Effector CD8-positive, alpha-beta T cell (primary cell): ENCODE data around the gene ROBO4.

Source experiments
- DNase-seq: peaks from one replicate; lab custom pipeline; 2025; lab: John Stamatoyannopoulos, UW

The ROBO4 gene

GRCh38 chr11:124872741-124873140 lies 24.9 kb downstream of the ROBO4 start:
- DNase-seq = no peak

DNA sequence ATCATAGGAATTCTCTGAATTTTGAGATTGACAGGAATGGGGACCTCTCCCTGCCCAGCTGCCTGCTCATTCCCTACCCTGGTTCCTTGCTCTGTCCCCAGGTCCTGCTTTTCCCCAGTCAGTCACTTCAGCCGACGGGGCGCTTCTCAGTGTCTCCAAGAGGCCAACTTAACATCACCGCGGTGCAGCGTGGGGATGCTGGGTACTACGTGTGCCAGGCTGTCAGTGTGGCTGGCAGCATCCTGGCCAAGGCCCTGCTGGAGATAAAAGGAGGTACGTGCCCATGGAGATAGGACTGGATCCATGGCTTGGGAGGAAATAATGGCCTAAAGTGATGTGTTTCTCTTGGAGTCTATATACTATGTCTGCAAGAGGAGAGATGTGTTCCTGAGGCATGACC lies 25.4 kb downstream of the ROBO4 start:
- DNase-seq = no peak

- no peak for DNase-seq
Measured at GRCh38 chr11:124870430-124870829, 27.2 kb downstream of the ROBO4 start.

DNA sequence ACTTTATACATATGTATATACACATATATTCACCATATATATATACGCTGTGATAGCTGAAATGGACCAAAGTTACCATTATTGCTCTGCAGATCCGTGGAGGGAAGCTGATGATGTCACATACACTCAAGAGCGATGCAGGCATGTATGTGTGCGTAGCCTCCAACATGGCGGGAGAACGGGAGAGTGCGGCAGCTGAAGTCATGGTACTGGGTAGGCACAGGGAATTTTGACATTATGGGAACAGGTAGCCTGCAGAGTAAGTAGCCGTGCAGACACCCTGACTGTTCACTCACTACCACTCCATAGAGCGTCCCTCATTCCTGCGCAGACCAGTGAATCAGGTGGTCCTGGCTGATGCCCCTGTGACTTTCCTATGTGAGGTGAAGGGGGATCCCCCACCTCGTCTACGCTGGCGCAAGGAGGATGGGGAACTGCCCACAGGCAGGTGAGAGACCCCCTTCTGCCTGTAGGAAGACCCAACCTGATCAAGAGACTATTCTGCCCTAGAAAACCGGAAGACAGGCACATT lies 27.7 kb downstream of the ROBO4 start:
- no peak for DNase-seq

- no peak for DNase-seq
Measured at GRCh38 chr11:124869331-124869730, 28.3 kb downstream of the ROBO4 start.

DNA sequence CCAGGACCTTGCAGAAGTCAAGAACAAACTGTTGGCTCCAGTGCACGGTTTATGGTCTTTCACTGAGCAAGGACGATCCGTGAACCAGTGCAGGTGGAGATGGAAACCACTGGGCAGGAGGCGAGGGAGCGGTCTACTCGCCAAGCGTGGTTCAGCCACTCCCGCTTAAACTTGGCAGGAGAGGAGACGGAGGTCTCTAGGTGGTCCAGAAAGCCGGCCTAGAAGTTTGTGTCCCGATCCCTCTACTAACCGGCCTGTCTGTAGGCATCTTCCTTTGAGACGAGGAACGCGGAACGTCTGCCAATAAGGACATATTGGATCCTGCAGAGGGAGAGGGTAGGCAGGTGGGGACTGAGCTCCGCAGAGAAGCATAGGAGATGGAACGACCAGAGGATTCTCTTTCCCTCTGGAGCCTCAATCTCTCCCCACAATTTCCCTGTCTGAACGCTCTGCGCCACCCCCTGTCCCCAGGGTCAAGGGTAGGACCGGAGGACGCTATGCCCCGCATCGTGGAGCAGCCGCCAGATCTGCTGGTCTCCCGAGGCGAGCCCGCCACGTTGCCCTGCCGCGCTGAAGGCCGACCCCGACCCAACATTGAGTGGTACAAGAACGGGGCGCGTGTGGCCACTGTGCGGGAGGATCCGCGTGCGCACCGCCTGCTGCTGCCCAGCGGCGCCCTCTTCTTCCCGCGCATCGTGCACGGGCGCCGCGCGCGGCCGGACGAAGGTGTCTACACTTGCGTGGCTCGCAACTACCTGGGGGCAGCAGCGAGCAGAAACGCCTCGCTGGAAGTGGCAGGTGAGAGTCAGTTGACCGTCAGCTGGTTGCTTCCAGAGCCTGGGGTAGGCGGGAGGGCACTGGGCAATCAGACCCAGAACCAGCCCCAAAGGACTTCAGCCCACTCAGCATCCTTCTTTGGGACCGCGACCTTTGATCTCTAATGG lies 29.1 kb downstream of the ROBO4 start:
- DNase-seq = no peak

DNA sequence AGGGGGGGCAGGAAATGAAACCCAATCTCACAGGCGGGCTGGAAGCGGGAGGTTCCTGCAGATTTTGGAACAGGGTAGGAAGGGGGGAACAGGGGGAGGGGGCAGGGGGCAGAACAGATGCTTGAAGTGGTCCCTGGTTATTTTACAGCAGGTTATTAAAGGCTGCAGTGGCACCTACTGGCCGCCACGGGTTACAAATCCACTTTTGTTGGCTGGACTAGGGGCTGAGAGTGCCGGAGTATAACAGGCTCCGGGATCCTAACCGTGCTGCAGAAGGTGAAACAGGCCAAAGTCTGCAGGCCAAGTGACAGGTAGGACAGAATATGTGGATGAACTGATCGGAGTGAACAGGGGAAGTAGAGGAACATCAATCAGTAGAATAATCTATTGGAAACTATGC lies 30.0 kb downstream of the ROBO4 start:
- DNase-seq = no peak

GRCh38 chr11:124865902-124866851 lies 31.5 kb downstream of the ROBO4 start:
- peak; percentile 16 for DNase-seq

DNA sequence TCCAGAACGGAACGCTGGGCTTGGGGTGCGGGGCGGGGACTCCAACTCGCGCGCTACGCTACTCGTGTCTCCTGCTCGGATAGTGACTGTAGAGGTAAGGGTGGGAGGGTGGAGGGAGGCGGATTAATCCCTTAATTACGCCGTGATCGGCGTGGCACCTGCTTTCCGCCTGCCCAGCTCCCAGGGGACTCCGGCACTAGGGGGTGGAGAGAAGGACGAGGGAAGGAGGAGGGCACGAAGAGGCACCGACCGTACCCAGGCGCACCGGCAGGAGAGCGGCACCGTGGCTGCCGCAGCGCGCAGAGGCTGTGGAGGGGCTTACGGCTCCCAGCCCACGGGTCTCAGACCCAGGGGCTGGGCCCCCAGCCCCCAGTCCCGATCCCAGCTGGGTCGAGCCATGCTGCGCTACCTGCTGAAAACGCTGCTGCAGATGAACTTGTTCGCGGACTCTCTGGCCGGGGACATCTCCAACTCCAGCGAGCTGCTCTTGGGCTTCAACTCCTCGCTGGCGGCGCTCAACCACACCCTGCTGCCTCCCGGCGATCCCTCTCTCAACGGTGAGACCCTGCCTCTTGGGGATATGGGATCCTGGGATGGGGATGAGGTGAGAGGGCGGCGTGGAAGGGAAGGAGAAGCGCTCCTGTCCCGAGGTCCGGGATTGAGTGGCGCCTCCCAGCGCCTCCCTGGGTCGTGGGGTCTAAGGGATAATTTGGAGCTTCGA lies 32.3 kb downstream of the ROBO4 start, which contains the start of gene ROBO3:
TSS of gene ROBO3 (plus strand) at position 252 of the 721 bp plus-strand sequence. CDS start at position 398, 146 bp downstream.
- DNase-seq = no peak

DNA sequence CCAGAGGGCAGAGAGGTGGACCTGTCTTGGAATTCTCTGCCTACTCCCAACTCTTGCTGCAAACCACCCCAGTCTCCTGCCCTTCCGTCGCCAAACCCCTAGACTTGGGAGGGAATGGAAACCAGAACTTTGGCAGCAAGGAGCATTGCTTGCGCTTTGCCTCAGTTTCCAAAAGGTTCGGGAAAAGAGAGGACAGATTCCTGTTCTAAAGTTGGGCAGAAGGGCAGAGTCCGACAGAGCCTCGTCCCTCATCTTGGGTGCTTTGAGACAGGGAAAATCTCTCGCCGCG lies 32.8 kb downstream of the ROBO4 start:
- no peak for DNase-seq

DNA sequence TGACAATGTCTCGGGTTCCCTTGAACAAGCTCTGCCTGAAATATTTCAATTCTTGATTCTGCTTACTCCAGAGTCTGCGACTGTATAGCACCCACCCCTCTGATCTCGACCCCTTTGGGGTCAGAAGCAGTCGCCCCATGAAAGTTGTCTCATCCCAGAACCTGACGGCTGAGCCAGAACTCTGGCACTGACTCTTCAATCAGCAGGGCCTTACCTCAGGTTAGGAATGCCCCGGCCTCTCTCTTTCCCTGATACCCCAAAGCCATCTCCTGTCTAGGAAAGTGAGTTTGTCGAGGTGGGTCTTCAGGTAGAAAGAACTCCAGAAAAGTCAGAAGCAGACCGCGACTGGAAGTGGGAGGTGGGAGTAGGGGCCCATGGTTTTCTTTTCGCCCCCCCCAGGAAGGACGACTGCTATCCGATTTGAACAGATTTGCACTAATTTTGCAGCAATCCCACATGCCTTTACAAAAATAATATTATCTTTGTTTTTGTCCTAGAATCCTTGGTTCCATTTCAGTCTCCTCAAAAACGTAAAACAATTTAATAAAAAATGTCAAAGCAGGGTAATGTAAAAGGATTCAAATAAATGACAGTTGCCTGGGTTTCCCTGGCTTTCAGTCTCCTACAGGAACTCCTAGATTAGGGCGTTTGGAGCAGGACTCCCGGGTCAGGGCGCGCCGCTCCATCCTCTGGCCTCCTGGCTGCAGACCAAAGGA lies 33.3 kb downstream of the ROBO4 start:
- DNase-seq = no peak

DNA sequence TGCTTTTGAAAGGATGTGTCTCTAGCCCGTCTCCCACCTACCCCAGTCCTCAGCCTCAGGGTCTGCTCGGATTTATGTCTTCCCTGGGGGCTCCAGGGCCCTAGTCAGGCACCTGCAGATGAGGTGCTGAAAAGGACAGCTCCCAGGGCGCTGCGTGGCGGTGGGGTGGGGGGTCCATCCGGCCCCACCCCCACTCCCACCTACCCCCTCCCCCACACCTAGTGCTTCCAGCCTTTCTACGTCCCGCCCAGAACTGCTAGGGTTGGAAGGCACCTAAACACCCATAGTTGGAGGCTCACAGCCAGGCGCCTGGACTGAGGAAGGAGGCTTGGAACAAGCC lies 33.9 kb downstream of the ROBO4 start:
- no peak for DNase-seq

DNA sequence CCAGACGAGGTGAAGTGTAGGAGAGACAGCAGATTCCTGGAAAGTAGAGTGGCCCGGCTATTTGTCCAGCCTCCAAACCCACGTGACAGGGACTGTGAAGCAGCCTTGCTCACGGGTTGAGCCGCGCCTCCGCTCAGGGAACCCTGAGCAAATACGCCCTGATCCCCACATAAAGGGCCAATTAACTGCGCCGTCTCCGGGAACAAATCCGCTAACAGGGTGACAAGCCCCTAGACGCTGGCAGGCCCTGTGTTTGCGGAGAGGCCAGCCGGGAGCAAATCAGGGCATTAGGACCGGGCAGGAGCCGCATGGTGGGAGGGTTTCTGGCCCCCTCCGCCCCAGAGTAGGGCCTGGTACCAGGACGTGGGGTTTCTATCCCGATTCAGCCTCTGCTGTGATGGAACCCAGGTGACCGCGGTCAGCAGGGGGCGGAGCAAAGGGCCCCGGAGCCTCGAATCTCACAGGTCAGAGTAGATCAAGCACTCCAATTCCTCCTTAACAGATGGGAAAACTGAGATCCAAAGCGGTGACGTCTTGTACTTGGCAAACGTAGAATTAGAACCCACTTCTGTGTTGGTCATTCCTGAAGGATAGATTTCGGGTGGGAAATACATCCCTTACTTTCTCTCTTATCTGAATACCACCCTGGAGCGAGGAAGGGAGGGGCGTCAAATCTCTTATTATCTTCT lies 34.4 kb downstream of the ROBO4 start:
- DNase-seq = no peak

GRCh38 chr11:124861670-124862069 lies 36.0 kb downstream of the ROBO4 start:
- no peak for DNase-seq

DNA sequence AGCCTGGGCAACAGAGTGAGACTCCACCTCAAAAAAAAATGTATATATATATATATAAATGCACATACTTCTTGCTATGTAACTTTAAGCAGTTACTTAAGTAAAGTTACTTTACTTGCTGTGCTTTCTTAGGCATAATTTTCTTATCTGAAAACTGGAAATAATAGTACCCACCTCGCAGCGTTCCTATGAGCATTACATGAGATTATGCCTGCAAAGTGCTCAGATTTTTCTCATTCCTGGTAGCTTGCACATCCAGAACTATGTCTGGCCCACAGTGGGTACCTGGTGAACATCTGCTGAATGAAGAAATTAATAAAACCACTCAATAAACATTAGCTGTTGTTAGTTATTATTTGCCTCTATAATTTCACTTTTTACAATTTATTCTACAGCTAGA lies 38.5 kb downstream of the ROBO4 start:
- DNase-seq = no peak

DNA sequence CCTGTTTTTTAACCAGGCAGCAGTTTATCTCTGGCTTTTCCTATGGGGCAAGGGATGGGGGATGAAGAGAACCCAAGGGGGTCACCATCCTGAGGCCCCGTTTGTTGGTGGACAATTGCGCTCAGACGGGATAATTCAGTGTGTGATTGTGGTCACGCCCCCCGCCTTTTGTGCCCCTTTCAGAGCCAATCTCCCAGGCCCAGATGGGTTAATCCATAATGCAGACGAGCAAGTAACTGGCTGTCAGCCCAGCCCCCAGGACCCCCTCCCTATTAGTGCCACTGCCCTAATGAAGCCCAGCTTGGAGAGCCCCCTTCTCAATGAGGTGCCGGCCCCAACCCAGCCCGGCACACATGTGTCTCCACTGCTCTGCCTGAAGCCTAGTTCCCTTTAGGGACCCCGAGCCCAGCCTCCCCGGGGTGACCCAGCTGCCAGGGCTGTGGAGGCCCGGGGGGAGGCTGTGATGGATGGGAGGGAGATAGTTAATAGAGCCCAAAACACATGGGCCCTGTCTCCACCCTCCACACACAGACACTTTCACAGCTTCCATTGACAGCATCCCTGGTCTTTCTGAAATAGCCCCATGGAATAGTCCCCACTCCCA lies 51.5 kb downstream of the ROBO4 start:
- no peak for DNase-seq

GRCh38 chr11:124844664-124845079 lies 53.0 kb downstream of the ROBO4 start:
- DNase-seq = no peak

GRCh38 chr11:124843616-124843910 lies 54.1 kb downstream of the ROBO4 start:
- DNase-seq = no peak

- no peak for DNase-seq
Measured at GRCh38 chr11:124842305-124842704, 55.4 kb downstream of the ROBO4 start.

- DNase-seq = no peak
Measured at GRCh38 chr11:124841840-124842239, 55.8 kb downstream of the ROBO4 start.
